Activated CD4-positive, alpha-beta T cell treated with anti-CD3 and anti-CD28 coated beads for 36 hours (primary cell): ENCODE measurements around the gene GNL1. TPM values are rescaled to one million over a fixed set of nuclear protein-coding genes. Genes with fewer than 3 reads are reported as not detected.

Experiments
- ATAC-seq: fragments of 200-7000 bp; cut with Tn5 transposase; one replicate; pipeline ENCODE4 v1.10.0; 2021; ENCODE audit warnings: mild to moderate bottlenecking, moderate library complexity
- CTCF ChIA-PET: fragments of 350-600 bp; sonication (Branson Sonifier 250); formaldehyde crosslinking; loops from one replicate; lab custom pipeline; 2021; ENCODE audit warnings: antibody characterized with exemption; lab: Charles Lee
- POLR2A ChIA-PET: fragments of 350-600 bp; sonication (Branson Sonifier 250); formaldehyde crosslinking; loops from one replicate; lab custom pipeline; 2021; ENCODE audit warnings: antibody characterized with exemption, inconsistent platforms; lab: Charles Lee
- DNase-seq: peaks from one replicate; pipeline ENCODE4 v3.0.0-alpha.2; 2020
- H3K27ac Mint-ChIP-seq: one replicate; pipeline ENCODE4 v1.8.0; 2021; ENCODE audit warnings: mixed read lengths
- H3K27me3 Mint-ChIP-seq: one replicate; pipeline ENCODE4 v1.8.0; 2021; ENCODE audit warnings: mixed read lengths
- H3K36me3 Mint-ChIP-seq: one replicate; pipeline ENCODE4 v1.8.0; 2021; ENCODE audit warnings: low read depth, mixed read lengths
- H3K4me1 Mint-ChIP-seq: one replicate; pipeline ENCODE4 v1.8.0; 2021; ENCODE audit warnings: mixed read lengths
- H3K4me3 Mint-ChIP-seq: one replicate; pipeline ENCODE4 v1.8.0; 2021; ENCODE audit warnings: mild to moderate bottlenecking, moderate library complexity, mixed read lengths
- H3K9me3 Mint-ChIP-seq: one replicate; pipeline ENCODE4 v1.8.0; 2021; ENCODE audit warnings: low read depth, mixed read lengths
- intact Hi-C, 2 experiments: fragments of 100-400 bp; cut with DNase I in 1 of 2; cut with micrococcal nuclease in 1 of 2; formaldehyde crosslinking; loops; one replicate each; pipeline versions ENCODE4 v1.14.2 to v1.15.1; 2022 to 2024; cut with DNase I, micrococcal nuclease
- microRNA-seq: library from miRNA; unstranded; fragments of <30 nt; microRNA quantifications from one replicate; pipeline ENCODE4 v1.2.0, GENCODE V29; 2021; ENCODE audit warnings: borderline replicate concordance
- total RNA-seq, 2 experiments: library from RNA; stranded (reverse); gene quantifications; one replicate each; pipeline ENCODE4 v1.2.3, GENCODE V29; 2021

GNL1 gene
- total RNA-seq, 2 experiments from 2014 or later = 91.3 to 104 TPM

- ATAC-seq (peak; percentile 0), DNase-seq (peak; percentile 55)
- intact Hi-C loops = loop anchor here (2.0 to 5.0 kb wide), 3 partner anchors 17 to 230 kb away; partner anchors contain the start of gene TUBB (in 1 of the 2)
- Mint-ChIP-seq H3K27me3 (no peaks in the 10 kb centered on the region), H3K4me3 (peak overlapping the region; percentile 95), H3K4me1 (peaks cover 60% of the 10 kb centered on the region), H3K9me3 (no peaks in the 10 kb centered on the region), H3K36me3 (peaks cover 60% of the 10 kb centered on the region), H3K27ac (peak overlapping the region; percentile 98)
- CTCF ChIA-PET = interaction anchor here (0.6 to 8.0 kb wide), 14 partner anchors 8 to 238 kb away, joined by 3 to 152 read pairs (median 8); partner anchors contain the start of gene GNL1
- POLR2A ChIA-PET = interaction anchor here (0.6 to 5.3 kb wide), 14 partner anchors 9 to 777 kb away, joined by 3 to 45 read pairs (median 4); no protein-coding TSS in a partner anchor
Observed at GRCh38 chr6:30491991-30492952, 64.0 kb downstream of the GNL1 start.

Small RNAs within 50 kb of the gene (microRNA-seq; reads per million reads assigned to microRNA genes)
- 457 reads per million, percentile 80 among the genes with 10 or more reads in this experiment for gene MIR877

Other genes starting within 250 kb of the GNL1 start
- 10 to 100 TPM; 16.5 to 17.5 TPM for gene TRIM39, start 229.6 kb downstream of the GNL1 start, total RNA-seq
- 10 to 100 TPM; 32.6 to 38.1 TPM for gene RPP21, start 211.3 kb downstream of the GNL1 start, total RNA-seq
- gene HLA-E, start 67.0 kb downstream of the GNL1 start, total RNA-seq = 100 to 1,000 TPM; 451 to 502 TPM
- 10 to 100 TPM; 29.4 to 45.8 TPM for gene PRR3, start 806 bp upstream of the GNL1 start, total RNA-seq
- 100 to 1,000 TPM in 1 of 2 experiments, 10 to 100 TPM in 1; 100.0 to 105 TPM for gene ABCF1, start 15.0 kb upstream of the GNL1 start, total RNA-seq
- gene PPP1R10, start 60.8 kb upstream of the GNL1 start, total RNA-seq = 10 to 100 TPM; 75.6 to 100.0 TPM
- gene MRPS18B, start 61.4 kb upstream of the GNL1 start, total RNA-seq = 100 to 1,000 TPM; 111 to 114 TPM
- 1 to 10 TPM; 7.1 to 9.2 TPM for gene ATAT1, start 70.4 kb upstream of the GNL1 start, total RNA-seq
- 10 to 100 TPM; 26.5 to 30.8 TPM for gene C6orf136, start 90.6 kb upstream of the GNL1 start, total RNA-seq
- 10 to 100 TPM; 34.5 to 36.7 TPM for gene DHX16, start 116.5 kb upstream of the GNL1 start, total RNA-seq
- 100 to 1,000 TPM; 145 to 186 TPM for gene PPP1R18, start 130.2 kb upstream of the GNL1 start, total RNA-seq
- gene NRM, start 134.5 kb upstream of the GNL1 start, total RNA-seq = 10 to 100 TPM; 25.8 to 36.4 TPM
- gene MDC1, start 160.8 kb upstream of the GNL1 start, total RNA-seq = 100 to 1,000 TPM in 1 of 2 experiments, 10 to 100 TPM in 1; 92.0 to 101 TPM
- gene TUBB, start 163.9 kb upstream of the GNL1 start, total RNA-seq = 1,000 to 10,000 TPM; 1,569 to 1,746 TPM
- gene FLOT1, start 186.2 kb upstream of the GNL1 start, total RNA-seq = 100 to 1,000 TPM; 155 to 188 TPM
- 100 to 1,000 TPM; 196 to 221 TPM for gene IER3, start 188.1 kb upstream of the GNL1 start, total RNA-seq